UCSD-AML1 (cell line): ENCODE measurements around the gene DHX8.
"Not testable (repeated sequence)": the region's sequence is repeated elsewhere in the genome, so short reads cannot be mapped to it uniquely, and the experiment has no call there.

Experiments
- DNase-seq: peaks from one replicate; lab custom pipeline; 2025; ENCODE audit not compliant: unreplicated experiment; lab: John Stamatoyannopoulos, UW

The DHX8 gene

GRCh38 chr17:43461185-43461584 lies 22.6 kb upstream of the DHX8 start:
- no peak for DNase-seq

- not testable (repeated sequence) for DNase-seq
These were observed 21.2 kb upstream of the DHX8 start for GRCh38 chr17:43462569-43462968.

GRCh38 chr17:43463241-43463640 lies 20.5 kb upstream of the DHX8 start:
- DNase-seq: no peak

- DNase-seq: no peak
These were observed 19.7 kb upstream of the DHX8 start for GRCh38 chr17:43464046-43464445.

GRCh38 chr17:43465049-43465448 lies 18.7 kb upstream of the DHX8 start:
- no peak for DNase-seq

GRCh38 chr17:43467981-43468581 lies 15.7 kb upstream of the DHX8 start:
- DNase-seq: no peak

GRCh38 chr17:43468691-43469139 lies 15.1 kb upstream of the DHX8 start:
- DNase-seq: no peak

- no peak for DNase-seq
These were observed 14.6 kb upstream of the DHX8 start for GRCh38 chr17:43469145-43469544.

GRCh38 chr17:43471585-43472160 lies 12.1 kb upstream of the DHX8 start:
- DNase-seq: no peak

- no peak for DNase-seq
These were observed 8.2 kb upstream of the DHX8 start for GRCh38 chr17:43475494-43476089.

GRCh38 chr17:43476306-43476705 lies 7.5 kb upstream of the DHX8 start:
- not testable (repeated sequence) for DNase-seq

GRCh38 chr17:43477832-43478634 lies 5.7 kb upstream of the DHX8 start:
- DNase-seq: no peak

- DNase-seq: no peak
These were observed 3.8 kb upstream of the DHX8 start for GRCh38 chr17:43479948-43480347.

- no peak for DNase-seq
These were observed 1.4 kb upstream of the DHX8 start for GRCh38 chr17:43482103-43483012.

- no peak for DNase-seq
These were observed 6.8 kb downstream of the DHX8 start for GRCh38 chr17:43490621-43491020.

- DNase-seq: not testable (repeated sequence)
These were observed 25.7 kb downstream of the DHX8 start for GRCh38 chr17:43509440-43509839.

- not testable (repeated sequence) for DNase-seq
These were observed 27.4 kb downstream of the DHX8 start for GRCh38 chr17:43511199-43511598.

GRCh38 chr17:43515656-43516055 lies 31.9 kb downstream of the DHX8 start:
- DNase-seq: no peak

- DNase-seq: no peak
These were observed 33.4 kb downstream of the DHX8 start for GRCh38 chr17:43517161-43517560.

- DNase-seq: no peak
These were observed 34.0 kb downstream of the DHX8 start for GRCh38 chr17:43517615-43518386.
